HepG2 (cell line): ENCODE data around the gene OTOGL. TPM values are rescaled to one million over a fixed set of nuclear protein-coding genes. Genes with fewer than 3 reads are reported as not detected.

Source experiments
- ATAC-seq: fragments of 200-7000 bp; cut with Tn5 transposase; 3 replicates; pipeline ENCODE4 v1.9.1; 2020; ENCODE audit warnings: mild to moderate bottlenecking, moderate library complexity
- BruUV-seq: library from RNA; stranded (reverse); fragments of 400-500 nt; replicated peaks from 2 replicates; lab custom pipeline; 2021; lab: Mats Ljungman, UMichigan
- CTCF ChIA-PET: fragments of 300-600 bp; formaldehyde crosslinking; extraction: SDS; loops from one replicate; lab custom pipeline; 2021; ENCODE audit warnings: low total read pairs, inconsistent platforms, low intra/inter-chr PET ratio; lab: Yijun Ruan, JAX
- POLR2A ChIA-PET: fragments of 350-600 bp; sonication (Branson Sonifier 250); formaldehyde crosslinking; loops from one replicate; lab custom pipeline; 2020; ENCODE audit warnings: antibody characterized with exemption, inconsistent platforms; lab: Yijun Ruan, JAX
- DNase-seq: peaks from one replicate; pipeline ENCODE4 v3.0.0-alpha.2; 2015; ENCODE audit warnings: low spot score
- FAIRE-seq: peaks from 3 replicates; lab custom pipeline; 2011; peaks lifted over from hg19 to GRCh38; lab: Jason Lieb, UNC
- H2AFZ ChIP-seq: one replicate; pipeline ENCODE4 v1.6.1; 2011; ENCODE audit warnings: low read length, inconsistent platforms
- H3K27ac ChIP-seq: fragments of 300-600 bp; 3 replicates; pipeline ENCODE4 v1.8.0; 2011; ENCODE audit warnings: mixed run types, mild to moderate bottlenecking, mixed read lengths, low read length, inconsistent platforms; ENCODE audit not compliant: insufficient read depth; ENCODE audit errors: extremely low read length
- H3K27me3 ChIP-seq, 2 experiments: fragments of 200-600 bp in 1 of 2; 2 replicates in 1 of 2; 3 replicates in 1 of 2; pipeline versions ENCODE4 v1.6.0 to v1.8.0; 2011; ENCODE audit warnings: low read length in 2 of 2, mild to moderate bottlenecking in 2 of 2, moderate library complexity in 2 of 2, inconsistent platforms in 1 of 2; ENCODE audit not compliant: insufficient read depth in 2 of 2, control insufficient read depth in 1 of 2
- H3K36me3 ChIP-seq, 2 experiments: fragments of 200-600 bp in 1 of 2; replicated peaks in 1 of 2; 2 replicates in 1 of 2; 3 replicates in 1 of 2; pipeline versions ENCODE4 v1.5.1 to v1.8.0; 2011; ENCODE audit warnings: low read length in 2 of 2, inconsistent platforms in 1 of 2; ENCODE audit not compliant: insufficient read depth in 2 of 2, control insufficient read depth in 1 of 2
- H3K4me1 ChIP-seq: 2 replicates; pipeline ENCODE4 v1.5.1; 2012; ENCODE audit warnings: low read length, inconsistent platforms; ENCODE audit not compliant: insufficient read depth
- H3K4me2 ChIP-seq: 2 replicates; pipeline ENCODE4 v1.6.0; 2011; ENCODE audit warnings: low read depth, low read length, inconsistent platforms
- H3K4me3 ChIP-seq, 3 experiments: fragments of 200-600 bp in 1 of 3; sonication (generic), shearing (Covaris generic) in 1 of 3; replicated peaks in 1 of 3; 2 replicates each; pipeline ENCODE4 v1.5.1; 2011 to 2016; ENCODE audit warnings: low read length in 3 of 3, inconsistent platforms in 2 of 3, low read depth in 2 of 3, mild to moderate bottlenecking in 2 of 3, control low read depth in 1 of 3, mixed read lengths in 1 of 3; ENCODE audit not compliant: insufficient read depth in 1 of 3
- H3K79me2 ChIP-seq: one replicate; pipeline ENCODE4 v1.6.1; 2011; ENCODE audit warnings: low read length, inconsistent platforms; ENCODE audit not compliant: insufficient read depth
- H3K9ac ChIP-seq: 2 replicates; pipeline ENCODE4 v1.6.0; 2011; ENCODE audit warnings: mild to moderate bottlenecking, low read depth, low read length, inconsistent platforms; ENCODE audit not compliant: insufficient read depth
- H3K9me3 ChIP-seq: 2 replicates; pipeline ENCODE4 v1.5.1; 2012; ENCODE audit warnings: mild to moderate bottlenecking, low read length
- H4K20me1 ChIP-seq: 2 replicates; pipeline ENCODE4 v1.6.0; 2011; ENCODE audit warnings: inconsistent platforms, mild to moderate bottlenecking, low read length, moderate library complexity; ENCODE audit not compliant: insufficient read depth
- AKNA ChIP-seq: sonication (generic); formaldehyde crosslinking; IDR thresholded peaks from 2 replicates; pipeline ENCODE4 v1.4.0; 2020; ENCODE audit warnings: missing genetic modification reagents, borderline replicate concordance
- ATAD3A ChIP-seq: sonication (generic); formaldehyde crosslinking; IDR thresholded peaks from 2 replicates; pipeline ENCODE4 v1.4.0; 2020; ENCODE audit warnings: missing genetic modification reagents
- ATF5 ChIP-seq: sonication (generic); formaldehyde crosslinking; IDR thresholded peaks from 2 replicates; pipeline ENCODE4 v1.4.0; 2020; ENCODE audit warnings: mild to moderate bottlenecking, low read depth, missing genetic modification reagents
- BRCA1 ChIP-seq: sonication (generic); formaldehyde crosslinking; IDR thresholded peaks from 2 replicates; pipeline ENCODE4 v1.4.0; 2020; ENCODE audit warnings: missing genetic modification reagents
- DRAP1 ChIP-seq: IDR thresholded peaks from 2 replicates; pipeline ENCODE4 v1.6.1; 2016; ENCODE audit warnings: missing genetic modification reagents, missing compliant biosample characterization
- FOXC1 ChIP-seq: sonication (generic); formaldehyde crosslinking; IDR thresholded peaks from 2 replicates; pipeline ENCODE4 v1.8.0; 2022; ENCODE audit warnings: mild to moderate bottlenecking, missing genetic modification reagents, borderline replicate concordance
- GMEB1 ChIP-seq: sonication (generic); formaldehyde crosslinking; IDR thresholded peaks from 2 replicates; pipeline ENCODE4 v1.5.1; 2020; ENCODE audit warnings: missing genetic modification reagents, mild to moderate bottlenecking, borderline replicate concordance
- HHEX ChIP-seq: IDR thresholded peaks from 2 replicates; pipeline ENCODE4 v1.6.1; 2016; ENCODE audit warnings: control low read depth
- KDM1A ChIP-seq: IDR thresholded peaks from 2 replicates; pipeline ENCODE4 v1.6.1; 2016; ENCODE audit warnings: missing compliant biosample characterization
- KMT2A ChIP-seq: sonication (generic); formaldehyde crosslinking; IDR thresholded peaks from 2 replicates; pipeline ENCODE4 v1.4.0; 2020; ENCODE audit warnings: missing genetic modification reagents
- RBFOX2 ChIP-seq: fragments of 200-400 bp; formaldehyde crosslinking; IDR thresholded peaks from 2 replicates; pipeline ENCODE4 v1.6.1; 2017; ENCODE audit warnings: low read depth, mild to moderate bottlenecking, low read length
- SETDB1 ChIP-seq: sonication (generic); formaldehyde crosslinking; IDR thresholded peaks from 2 replicates; pipeline ENCODE4 v1.5.1; 2020; ENCODE audit warnings: missing genetic modification reagents, mild to moderate bottlenecking, borderline replicate concordance
- SRSF4 ChIP-seq: fragments of 200-400 bp; formaldehyde crosslinking; IDR thresholded peaks from one replicate; pipeline ENCODE4 v1.6.1; 2018; ENCODE audit warnings: mild to moderate bottlenecking, low read depth, low read length, moderate library complexity; ENCODE audit not compliant: poor library complexity, severe bottlenecking
- ZFP41 ChIP-seq: sonication (generic); formaldehyde crosslinking; IDR thresholded peaks from 2 replicates; pipeline ENCODE4 v1.4.0; 2020; ENCODE audit warnings: mild to moderate bottlenecking, missing genetic modification reagents, borderline replicate concordance
- ZNF263 ChIP-seq: sonication (generic); formaldehyde crosslinking; IDR thresholded peaks from 2 replicates; pipeline ENCODE4 v1.4.0; 2020; ENCODE audit warnings: missing genetic modification reagents
- ZNF430 ChIP-seq: sonication (generic); formaldehyde crosslinking; IDR thresholded peaks from 2 replicates; pipeline ENCODE4 v1.9.0; 2021; ENCODE audit warnings: mild to moderate bottlenecking, missing genetic modification reagents
- ZSCAN22 ChIP-seq: sonication (generic); formaldehyde crosslinking; IDR thresholded peaks from 2 replicates; pipeline ENCODE4 v1.4.0; 2020; ENCODE audit warnings: mild to moderate bottlenecking, missing genetic modification reagents
- in situ Hi-C: cut with HindIII; loops from 2 replicates; pipeline ENCODE4 v1.10.0; 2017; ENCODE audit warnings: low pct_unique_long_range_greater_than_20kb; ENCODE audit not compliant: extremely low pct_ligation_motif_present
- intact Hi-C: fragments of 100-400 bp; cut with micrococcal nuclease; formaldehyde crosslinking; loops from one replicate; pipeline ENCODE4 v1.10.0; 2022; ENCODE audit not compliant: unreplicated experiment
- polyA plus RNA-seq, 8 experiments: library from polyadenylated mRNA; depleted of rRNA in 3 of 8; stranded (reverse) in 7 of 8; unstranded in 1 of 8; fragments of >200 nt; fragmentation: Illumina TruSeq in 4 of 8; extraction: Trizol in 4 of 8; gene quantifications; 2 replicates each; pipeline versions ENCODE4 v1.2.1 to v1.2.3, GENCODE V29; 2011 to 2016; ENCODE audit warnings: low read depth in 4 of 8, missing spikeins in 1 of 8, mixed read lengths in 1 of 8; ENCODE audit not compliant: insufficient read depth in 1 of 8
- total RNA-seq, 5 experiments: library from RNA; depleted of rRNA; stranded (reverse); fragments of >200 nt; fragmentation: Illumina TruSeq; extraction: Trizol; gene quantifications; 2 replicates each; pipeline ENCODE4 v1.2.3, GENCODE V29; 2016; ENCODE audit warnings: low read depth in 1 of 5

The OTOGL gene
- total and polyA plus RNA-seq, 2 of the 13 experiments (the other 11 are each of a cell fraction or from before 2014, with no cell fraction given), result not detected

GRCh38 chr12:80271780-80272179 is 172.4 kb downstream of the OTOGL start:
- Histone ChIP-seq H4K20me1 (no peaks in the 10 kb centered on the region), H3K27me3 (no peaks in the 10 kb centered on the region), H2AFZ (no peak overlapping the region), H3K9ac (no peak overlapping the region), H3K4me1 (no peaks in the 10 kb centered on the region), H3K4me3 (no peak overlapping the region), H3K36me3 (no peaks in the 10 kb centered on the region), H3K4me2 (no peak overlapping the region), H3K27ac (no peak overlapping the region), H3K9me3 (no peaks in the 10 kb centered on the region), H3K79me2 (no peaks in the 10 kb centered on the region)
- FAIRE-seq (no peak), DNase-seq (no peak), ATAC-seq (no peak)
- ChIA-PET CTCF (no interaction called here), POLR2A (no interaction called here)
- in situ Hi-C loops, result loop anchor here (5.0 kb wide), 1 partner anchor 79 kb away; no protein-coding TSS in a partner anchor
- intact Hi-C loops, result loop anchor here (2.0 kb wide), 1 partner anchor 385 kb away; no protein-coding TSS in a partner anchor
- BruUV-seq, result no TSS peak
- TF ChIP-seq ZNF430 (no peak), ATAD3A (CRISPR knock-in tag) (no peak), RBFOX2 (no peak), SETDB1 (CRISPR knock-in tag) (no peak), KDM1A (CRISPR knock-in tag) (no peak), SRSF4 (no peak), ZFP41 (CRISPR knock-in tag) (no peak), DRAP1 (no peak), GMEB1 (no peak), AKNA (no peak), ZSCAN22 (CRISPR knock-in tag) (no peak), HHEX (CRISPR knock-in tag) (no peak), FOXC1 (no peak), KMT2A (no peak), ATF5 (CRISPR knock-in tag) (no peak), BRCA1 (no peak), ZNF263 (CRISPR knock-in tag) (no peak)
